ENCODE measurements around the gene MAD1L1. TPM values are rescaled to one million over a fixed set of nuclear protein-coding genes. Genes with fewer than 3 reads are reported as not detected.

Gene MAD1L1
- total RNA-seq, 1 experiment from 2014 or later: 38.5 TPM

GRCh38 chr7:2085804-2086203, 146.9 kb downstream of the MAD1L1 start:
- DNase-seq (ENCODE audit: low read depth, low spot score) (no peak), ATAC-seq (no peak)
- no peaks in the 10 kb centered on the region for H3K36me3 ChIP-seq (ENCODE audit: control insufficient read depth in 1 of 2, insufficient read depth in 2 of 2, low read length in 2 of 2)
- H3K27ac ChIP-seq (ENCODE audit: low read depth, low read length): no peak overlapping the region
- H3K4me1 ChIP-seq (ENCODE audit: control insufficient read depth in 1 of 2, insufficient read depth in 2 of 2, low read length in 2 of 2): no peaks in the 10 kb centered on the region
- POLR2A ChIA-PET: no interaction called here
- H3K9me3 ChIP-seq (ENCODE audit: control insufficient read depth in 1 of 2, insufficient read depth in 1 of 2, low read depth in 1 of 2, low read length in 2 of 2): no peaks in the 10 kb centered on the region
- TF ChIP-seq ZBTB33 (IDR thresholded peaks at IDR 0.05; ENCODE audit: extremely low read depth, insufficient replicate concordance, low read length): no peak
- TF ChIP-seq ZFX (IDR thresholded peaks at IDR 0.05): no peak
- CTCF ChIA-PET: no interaction called here
- H2AFZ ChIP-seq (ENCODE audit: low read depth, low read length, poor library complexity, severe bottlenecking): no peak overlapping the region
- H3K4me3 ChIP-seq (replicated peaks in 1 of 2; ENCODE audit: low read depth in 1 of 2, low read length in 2 of 2): no peak overlapping the region
- H3K4me2 ChIP-seq (ENCODE audit: low read length): no peak overlapping the region
- H3K9ac ChIP-seq (ENCODE audit: low read length): no peak overlapping the region
- BruUV-seq (replicated peaks): no TSS peak
- no peaks in the 10 kb centered on the region for H4K20me1 ChIP-seq (ENCODE audit: insufficient read depth)
- RAD21 ChIA-PET (ENCODE audit: low non-redundant PET in 1 of 2, low total read pairs in 2 of 2, uncharacterized antibody in 2 of 2, unreplicated experiment in 2 of 2): no interaction called here
- no peaks in the 10 kb centered on the region for H3K9me2 ChIP-seq (ENCODE audit: insufficient read depth)
- no peaks in the 10 kb centered on the region for H3K79me2 ChIP-seq (ENCODE audit: insufficient read depth, low read length)
- no peaks in the 10 kb centered on the region for H3K27me3 ChIP-seq (ENCODE audit: insufficient read depth, low read length)
- intact Hi-C loops (cut with micrococcal nuclease): no loop called here

GRCh38 chr7:2084781-2085505, 147.8 kb downstream of the MAD1L1 start:
- intact Hi-C loops (cut with micrococcal nuclease): no loop called here
- Histone ChIP-seq H3K9me2 (ENCODE audit: insufficient read depth) (no peaks in the 10 kb centered on the region), H4K20me1 (ENCODE audit: insufficient read depth) (no peaks in the 10 kb centered on the region), H3K27me3 (ENCODE audit: insufficient read depth, low read length) (no peaks in the 10 kb centered on the region), H3K27ac (ENCODE audit: low read depth, low read length) (no peak overlapping the region), H3K9ac (ENCODE audit: low read length) (no peak overlapping the region), H3K9me3 (ENCODE audit: control insufficient read depth in 1 of 2, insufficient read depth in 1 of 2, low read depth in 1 of 2, low read length in 2 of 2) (no peaks in the 10 kb centered on the region), H2AFZ (ENCODE audit: low read depth, low read length, poor library complexity, severe bottlenecking) (no peak overlapping the region), H3K79me2 (ENCODE audit: insufficient read depth, low read length) (no peaks in the 10 kb centered on the region), H3K4me3 (replicated peaks in 1 of 2; ENCODE audit: low read depth in 1 of 2, low read length in 2 of 2) (no peak overlapping the region), H3K4me1 (ENCODE audit: control insufficient read depth in 1 of 2, insufficient read depth in 2 of 2, low read length in 2 of 2) (no peaks in the 10 kb centered on the region), H3K36me3 (ENCODE audit: control insufficient read depth in 1 of 2, insufficient read depth in 2 of 2, low read length in 2 of 2) (no peaks in the 10 kb centered on the region), H3K4me2 (ENCODE audit: low read length) (no peak overlapping the region)
- BruUV-seq (replicated peaks): no TSS peak
- no peak for ATAC-seq
- RAD21 ChIA-PET (ENCODE audit: low non-redundant PET in 1 of 2, low total read pairs in 2 of 2, uncharacterized antibody in 2 of 2, unreplicated experiment in 2 of 2): no interaction called here
- CTCF ChIA-PET: no interaction called here
- POLR2A ChIA-PET: no interaction called here
- no peak for DNase-seq (ENCODE audit: low read depth, low spot score)
- TF ChIP-seq REST (IDR thresholded peaks at IDR 0.05; ENCODE audit: low read depth): no peak
- TF ChIP-seq EZH2 (IDR thresholded peaks at IDR 0.05): no peak
- TF ChIP-seq TCF7L2 (IDR thresholded peaks at IDR 0.05; ENCODE audit: borderline replicate concordance, extremely low read depth, insufficient read depth, insufficient read length): no peak
- TF ChIP-seq CEBPB (IDR thresholded peaks at IDR 0.05; ENCODE audit: low read depth): no peak
- no peak for TF ChIP-seq SRF (IDR thresholded peaks at IDR 0.05; ENCODE audit: low read depth)
- TF ChIP-seq ZBTB33 (IDR thresholded peaks at IDR 0.05; ENCODE audit: extremely low read depth, insufficient replicate concordance, low read length): no peak
- no peak for TF ChIP-seq ELF1 (IDR thresholded peaks at IDR 0.05; ENCODE audit: borderline replicate concordance, low read depth)
- no peak for TF ChIP-seq SP1 (IDR thresholded peaks at IDR 0.05; ENCODE audit: low read depth)
- no peak for TF ChIP-seq ZFX (IDR thresholded peaks at IDR 0.05)
- no peak for TF ChIP-seq EGR1 (IDR thresholded peaks at IDR 0.05; ENCODE audit: low read depth)
- TF ChIP-seq SIN3A (IDR thresholded peaks at IDR 0.05; ENCODE audit: low read depth): no peak
- TF ChIP-seq POLR2AphosphoS5 (IDR thresholded peaks at IDR 0.05; ENCODE audit: low read depth, low read length): no peak
